ENCODE results near the gene PPIG. TPM values are rescaled to one million over a fixed set of nuclear protein-coding genes. Genes with fewer than 3 reads are reported as not detected.
"Not testable (repeated sequence)": the region's sequence is repeated elsewhere in the genome, so short reads cannot be mapped to it uniquely, and the experiment has no call there.

Gene PPIG
- polyA plus RNA-seq, 1 of the 3 experiments (the other 2 are of a cell fraction), result 8.3 TPM

GRCh38 chr2:169561364-169561763 lies 22.8 kb upstream of the PPIG start:
- TF ChIP-seq MXI1 (IDR thresholded peaks at IDR 0.05; ENCODE audit: low read depth, low read length) (no peak), NRF1 (IDR thresholded peaks at IDR 0.05; ENCODE audit: low read depth, low read length) (no peak), CHD2 (IDR thresholded peaks at IDR 0.05; ENCODE audit: low read length, partially characterized antibody) (no peak), IRF3 (IDR thresholded peaks at IDR 0.05; ENCODE audit: low read depth, low read length) (no peak), RAD21 (IDR thresholded peaks at IDR 0.05; ENCODE audit: low read length) (no peak), FOXJ3 (CRISPR knock-in tag; IDR thresholded peaks at IDR 0.05) (no peak), FOXM1 (IDR thresholded peaks at IDR 0.05; ENCODE audit: low read depth) (no peak), SIN3A (IDR thresholded peaks at IDR 0.05; ENCODE audit: borderline replicate concordance, low read depth, low read length) (no peak), USF2 (IDR thresholded peaks at IDR 0.05; ENCODE audit: borderline replicate concordance, low read depth, low read length) (no peak), ELF1 (IDR thresholded peaks at IDR 0.05) (no peak), MEF2A (IDR thresholded peaks at IDR 0.05; ENCODE audit: borderline replicate concordance, low read depth) (no peak), REST (IDR thresholded peaks at IDR 0.05; ENCODE audit: low read depth, low read length) (no peak), TAF1 (IDR thresholded peaks at IDR 0.05; ENCODE audit: borderline replicate concordance, low read depth, low read length) (no peak), EP300 (IDR thresholded peaks at IDR 0.05; ENCODE audit: borderline replicate concordance in 1 of 2, low read depth in 1 of 2, low read length in 1 of 2) (no peak), SMC3 (IDR thresholded peaks at IDR 0.05; ENCODE audit: low read depth, low read length) (no peak), RFX5 (IDR thresholded peaks at IDR 0.05; ENCODE audit: low read length) (no peak), EZH2phosphoT487 (IDR thresholded peaks at IDR 0.05; ENCODE audit: borderline replicate concordance, low read depth) (no peak), FOSL2 (IDR thresholded peaks at IDR 0.05; ENCODE audit: borderline replicate concordance, low read depth) (no peak), TCF12 (IDR thresholded peaks at IDR 0.05) (no peak)
- TF ChIP-seq, protein P1, sequence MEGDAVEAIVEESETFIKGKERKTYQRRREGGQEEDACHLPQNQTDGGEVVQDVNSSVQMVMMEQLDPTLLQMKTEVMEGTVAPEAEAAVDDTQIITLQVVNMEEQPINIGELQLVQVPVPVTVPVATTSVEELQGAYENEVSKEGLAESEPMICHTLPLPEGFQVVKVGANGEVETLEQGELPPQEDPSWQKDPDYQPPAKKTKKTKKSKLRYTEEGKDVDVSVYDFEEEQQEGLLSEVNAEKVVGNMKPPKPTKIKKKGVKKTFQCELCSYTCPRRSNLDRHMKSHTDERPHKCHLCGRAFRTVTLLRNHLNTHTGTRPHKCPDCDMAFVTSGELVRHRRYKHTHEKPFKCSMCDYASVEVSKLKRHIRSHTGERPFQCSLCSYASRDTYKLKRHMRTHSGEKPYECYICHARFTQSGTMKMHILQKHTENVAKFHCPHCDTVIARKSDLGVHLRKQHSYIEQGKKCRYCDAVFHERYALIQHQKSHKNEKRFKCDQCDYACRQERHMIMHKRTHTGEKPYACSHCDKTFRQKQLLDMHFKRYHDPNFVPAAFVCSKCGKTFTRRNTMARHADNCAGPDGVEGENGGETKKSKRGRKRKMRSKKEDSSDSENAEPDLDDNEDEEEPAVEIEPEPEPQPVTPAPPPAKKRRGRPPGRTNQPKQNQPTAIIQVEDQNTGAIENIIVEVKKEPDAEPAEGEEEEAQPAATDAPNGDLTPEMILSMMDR (IDR thresholded peaks at IDR 0.05), result no peak
- 89% methylated on average over 1 of the region's 1 CpG for WGBS (ENCODE audit: low lambda C conversion rate)
- Histone ChIP-seq H3K9me2 (no peaks in the 10 kb centered on the region), H4K20me1 (ENCODE audit: insufficient read depth) (no peaks in the 10 kb centered on the region), H3K79me2 (ENCODE audit: insufficient read depth) (peaks cover 9% of the 10 kb centered on the region; the same call in 1 of the 2 replicates), H3K4me2 (no peak overlapping the region), H3K4me1 (ENCODE audit: control insufficient read depth in 1 of 2, insufficient read depth in 2 of 2, low read depth in 1 of 2, low read length in 1 of 2) (no peaks in the 10 kb centered on the region), H3K4me3 (ENCODE audit: low read depth in 2 of 2, low read length in 1 of 2) (no peak overlapping the region), H3K9me3 (peaks cover 6% of the 10 kb centered on the region; the same call in 1 of the 2 replicates), H3F3A (replicated peaks; ENCODE audit: insufficient read depth) (peaks cover 8% of the 10 kb centered on the region), H3K27me3 (ENCODE audit: insufficient read depth) (no peaks in the 10 kb centered on the region), H3K9ac (no peak overlapping the region), H3K36me3 (replicated peaks in 1 of 2; ENCODE audit: control insufficient read depth in 1 of 2, insufficient read depth in 2 of 2, low read length in 1 of 2) (peaks cover 14 to 27% of the 10 kb centered on the region in 2 experiments), H2AFZ (ENCODE audit: low read depth) (no peak overlapping the region), H3K27ac (ENCODE audit: low read depth in 2 of 2, low read length in 1 of 2) (no peak overlapping the region)
- CTCF ChIA-PET, result no interaction called here
- no peak for DNase-seq
- POLR2A ChIA-PET, result no interaction called here

DNA sequence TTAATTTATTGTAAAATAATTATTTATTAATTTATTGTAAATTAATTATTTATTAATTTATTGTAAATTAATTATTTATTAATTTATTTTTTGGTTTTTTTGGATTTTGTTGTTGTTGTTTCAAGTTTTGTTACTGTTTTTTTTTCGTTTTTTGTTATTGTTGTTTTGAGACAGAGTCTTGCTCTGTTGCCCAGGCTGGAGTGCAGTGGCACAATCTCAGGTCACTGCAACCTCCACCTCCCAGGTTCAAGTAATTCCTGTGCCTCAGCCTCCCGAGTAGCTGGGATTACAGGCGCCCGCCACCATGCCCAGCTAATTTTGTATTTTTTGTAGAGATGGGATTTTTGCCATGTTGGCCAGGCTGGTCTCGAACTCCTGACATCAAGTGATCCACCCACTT lies 22.1 kb upstream of the PPIG start:
- H3K4me3 ChIP-seq (ENCODE audit: low read depth in 2 of 2, low read length in 1 of 2); DNase-seq; POLR2A ChIA-PET; H3K4me2 ChIP-seq; H4K20me1 ChIP-seq (ENCODE audit: insufficient read depth); H2AFZ ChIP-seq (ENCODE audit: low read depth); H3K27ac ChIP-seq (ENCODE audit: low read depth in 2 of 2, low read length in 1 of 2); H3K9me3 ChIP-seq; H3F3A ChIP-seq (replicated peaks; ENCODE audit: insufficient read depth); H3K4me1 ChIP-seq (ENCODE audit: control insufficient read depth in 1 of 2, insufficient read depth in 2 of 2, low read depth in 1 of 2, low read length in 1 of 2); H3K9me2 ChIP-seq; H3K79me2 ChIP-seq (ENCODE audit: insufficient read depth); H3K9ac ChIP-seq; H3K27me3 ChIP-seq (ENCODE audit: insufficient read depth): not testable (repeated sequence)
- CTCF ChIA-PET, result interaction anchor here (1.1 kb wide), 1 partner anchor 187 kb away, joined by 3 read pairs; no protein-coding TSS in a partner anchor
- peaks cover 14 to 25% of the 10 kb centered on the region in 2 experiments for H3K36me3 ChIP-seq (replicated peaks in 1 of 2; ENCODE audit: control insufficient read depth in 1 of 2, insufficient read depth in 2 of 2, low read length in 1 of 2)
- WGBS (ENCODE audit: low lambda C conversion rate), result 80% methylated on average over 5 of the region's 5 CpGs
